ENCODE data around the gene ZNF320. TPM values are rescaled to one million over a fixed set of nuclear protein-coding genes. Genes with fewer than 3 reads are reported as not detected.
"Not testable (repeated sequence)": the region's sequence is repeated elsewhere in the genome, so short reads cannot be mapped to it uniquely, and the experiment has no call there.

ZNF320 gene
- total RNA-seq, 1 experiment from 2014 or later: 12.2 TPM

GRCh38 chr19:52941941-52942385 is 44.5 kb upstream of the ZNF320 start:
- TF ChIP-seq CTCF (conservative IDR thresholded peaks at IDR 0.05; ENCODE audit: low read depth, low read length): no peak
- no peak for TF ChIP-seq EZH2 (IDR thresholded peaks at IDR 0.05; ENCODE audit: borderline replicate concordance, low read depth, low read length, poor library complexity, severe bottlenecking)
- BruUV-seq (replicated peaks): TSS peak; percentile 81
- peak; percentile 48 for DNase-seq (ENCODE audit: low spot score)
- H3K4me3 ChIP-seq (ENCODE audit: low read depth, low read length, poor library complexity, severe bottlenecking): peak overlapping the region; percentile 63
- H3K27ac ChIP-seq (ENCODE audit: low read depth, low read length, poor library complexity, severe bottlenecking): peak overlapping the region; percentile 67
- H3K4me1 ChIP-seq (ENCODE audit: insufficient read depth, low read length, poor library complexity, severe bottlenecking): no peaks in the 10 kb centered on the region
- no peaks in the 10 kb centered on the region for H3K27me3 ChIP-seq (replicated peaks; ENCODE audit: insufficient read depth, low read depth, low read length, poor library complexity)
- CTCF ChIA-PET: no interaction called here
- H3K9me3 ChIP-seq (ENCODE audit: low read depth, low read length, poor library complexity, severe bottlenecking): no peaks in the 10 kb centered on the region
- intact Hi-C loops (cut with micrococcal nuclease; ENCODE audit: unreplicated experiment): no loop called here
- H3K36me3 ChIP-seq (ENCODE audit: insufficient read depth, low read length, poor library complexity, severe bottlenecking): no peaks in the 10 kb centered on the region
- POLR2A ChIA-PET (ENCODE audit: low non-redundant PET): no interaction called here

GRCh38 chr19:52941523-52941922 is 44.1 kb upstream of the ZNF320 start:
- CTCF ChIA-PET; H3K9me3 ChIP-seq (ENCODE audit: low read depth, low read length, poor library complexity, severe bottlenecking); POLR2A ChIA-PET (ENCODE audit: low non-redundant PET); H3K27me3 ChIP-seq (replicated peaks; ENCODE audit: insufficient read depth, low read depth, low read length, poor library complexity); H3K36me3 ChIP-seq (ENCODE audit: insufficient read depth, low read length, poor library complexity, severe bottlenecking); DNase-seq (ENCODE audit: low spot score); H3K4me1 ChIP-seq (ENCODE audit: insufficient read depth, low read length, poor library complexity, severe bottlenecking); intact Hi-C loops (cut with micrococcal nuclease; ENCODE audit: unreplicated experiment); BruUV-seq (replicated peaks): not testable (repeated sequence)
- Histone ChIP-seq H3K4me3 (ENCODE audit: low read depth, low read length, poor library complexity, severe bottlenecking) (peak overlapping the region; percentile 63), H3K27ac (ENCODE audit: low read depth, low read length, poor library complexity, severe bottlenecking) (peak overlapping the region; percentile 67)

GRCh38 chr19:52940905-52941304 is 43.5 kb upstream of the ZNF320 start:
- POLR2A ChIA-PET (ENCODE audit: low non-redundant PET); intact Hi-C loops (cut with micrococcal nuclease; ENCODE audit: unreplicated experiment); H3K4me3 ChIP-seq (ENCODE audit: low read depth, low read length, poor library complexity, severe bottlenecking); H3K4me1 ChIP-seq (ENCODE audit: insufficient read depth, low read length, poor library complexity, severe bottlenecking); BruUV-seq (replicated peaks); H3K36me3 ChIP-seq (ENCODE audit: insufficient read depth, low read length, poor library complexity, severe bottlenecking); DNase-seq (ENCODE audit: low spot score); CTCF ChIA-PET; H3K9me3 ChIP-seq (ENCODE audit: low read depth, low read length, poor library complexity, severe bottlenecking); H3K27ac ChIP-seq (ENCODE audit: low read depth, low read length, poor library complexity, severe bottlenecking); H3K27me3 ChIP-seq (replicated peaks; ENCODE audit: insufficient read depth, low read depth, low read length, poor library complexity): not testable (repeated sequence)

DNA sequence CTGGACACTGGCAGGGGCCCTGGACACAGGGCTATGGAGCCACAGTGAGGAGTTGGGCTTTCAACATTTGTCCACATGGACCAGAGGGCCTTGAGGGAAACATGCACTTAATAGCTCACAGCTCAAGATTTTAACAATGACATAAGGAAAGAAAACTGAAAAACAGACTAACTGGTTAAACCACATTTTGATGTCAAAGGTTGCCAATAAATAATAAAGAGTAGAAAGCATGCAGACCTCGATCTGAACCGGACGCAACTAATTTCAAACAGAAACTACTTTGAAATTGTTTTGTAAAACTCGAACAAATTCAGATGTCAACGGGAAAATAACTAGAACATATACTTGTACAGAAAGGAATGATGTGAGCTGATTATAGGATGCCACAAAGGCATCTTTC is 41.3 kb upstream of the ZNF320 start:
- Histone ChIP-seq H3K27me3 (replicated peaks; ENCODE audit: insufficient read depth, low read depth, low read length, poor library complexity) (no peaks in the 10 kb centered on the region), H3K36me3 (ENCODE audit: insufficient read depth, low read length, poor library complexity, severe bottlenecking) (no peaks in the 10 kb centered on the region), H3K27ac (ENCODE audit: low read depth, low read length, poor library complexity, severe bottlenecking) (no peak overlapping the region), H3K4me1 (ENCODE audit: insufficient read depth, low read length, poor library complexity, severe bottlenecking) (no peaks in the 10 kb centered on the region), H3K9me3 (ENCODE audit: low read depth, low read length, poor library complexity, severe bottlenecking) (no peaks in the 10 kb centered on the region), H3K4me3 (ENCODE audit: low read depth, low read length, poor library complexity, severe bottlenecking) (no peak overlapping the region)
- intact Hi-C loops (cut with micrococcal nuclease; ENCODE audit: unreplicated experiment): no loop called here
- POLR2A ChIA-PET (ENCODE audit: low non-redundant PET): no interaction called here
- no peak for DNase-seq (ENCODE audit: low spot score)
- BruUV-seq (replicated peaks): no TSS peak
- CTCF ChIA-PET: no interaction called here
- no peak for TF ChIP-seq EZH2 (IDR thresholded peaks at IDR 0.05; ENCODE audit: borderline replicate concordance, low read depth, low read length, poor library complexity, severe bottlenecking)
- no peak for TF ChIP-seq CTCF (conservative IDR thresholded peaks at IDR 0.05; ENCODE audit: low read depth, low read length)

All from A673 (cell line).